Measurements from ENCODE around the gene RBM43.
A peak's percentile ranks its signal among the peaks of the same experiment; 100 is the strongest.
"Not testable (repeated sequence)": the region's sequence is repeated elsewhere in the genome, so short reads cannot be mapped to it uniquely, and the experiment has no call there.

The RBM43 gene

GRCh38 chr2:151261231-151261976 lies at the start of gene RBM43:
RBM43 (minus strand) TSS chr2:151261863; CDS start chr2:151261727, 136 bp downstream.
- Histone ChIP-seq H3K9me3 (no peaks in the 10 kb centered on the region), H3K4me1 (ENCODE audit: control insufficient read depth in 1 of 2, insufficient read depth in 1 of 2, low read depth in 1 of 2, low read length in 1 of 2) (peaks cover 12 to 15% of the 10 kb centered on the region in 2 experiments), H3K27me3 (no peaks in the 10 kb centered on the region), H3K27ac (peak within 1 kb of the TSS; percentile 94), H3K4me3 (ENCODE audit: low read depth in 1 of 2, low read length in 1 of 2) (peak within 1 kb of the TSS; percentile 88 to 90), H3K36me3 (no peaks in the 10 kb centered on the region)
- peak; percentile 15 for TF ChIP-seq CTCF (IDR thresholded peaks at IDR 0.05)

- H3K36me3 ChIP-seq; H3K9me3 ChIP-seq; H3K27me3 ChIP-seq; H3K4me3 ChIP-seq (ENCODE audit: low read depth in 1 of 2, low read length in 1 of 2); H3K27ac ChIP-seq: not testable (repeated sequence)
- peaks cover 23 to 25% of the 10 kb centered on the region in 2 experiments for H3K4me1 ChIP-seq (ENCODE audit: control insufficient read depth in 1 of 2, insufficient read depth in 1 of 2, low read depth in 1 of 2, low read length in 1 of 2)
Observed at GRCh38 chr2:151310313-151310712, 48.6 kb upstream of the RBM43 start.

- Histone ChIP-seq H3K4me1 (ENCODE audit: control insufficient read depth in 1 of 2, insufficient read depth in 1 of 2, low read depth in 1 of 2, low read length in 1 of 2) (peaks cover 47 to 50% of the 10 kb centered on the region in 2 experiments), H3K36me3 (no peaks in the 10 kb centered on the region), H3K27ac (peak overlapping the region; percentile 48), H3K9me3 (no peaks in the 10 kb centered on the region), H3K4me3 (ENCODE audit: low read depth in 1 of 2, low read length in 1 of 2) (no peak overlapping the region), H3K27me3 (no peaks in the 10 kb centered on the region)
- no peak for TF ChIP-seq CTCF (IDR thresholded peaks at IDR 0.05)
Observed at GRCh38 chr2:151306621-151307020, 45.0 kb upstream of the RBM43 start.

GRCh38 chr2:151305129-151305691 lies 43.5 kb upstream of the RBM43 start:
- Histone ChIP-seq H3K4me3 (ENCODE audit: low read depth in 1 of 2, low read length in 1 of 2) (peak overlapping the region in 1 of 2 experiments; percentile 11), H3K27ac (peak overlapping the region; percentile 82), H3K4me1 (ENCODE audit: control insufficient read depth in 1 of 2, insufficient read depth in 1 of 2, low read depth in 1 of 2, low read length in 1 of 2) (peaks cover 47 to 50% of the 10 kb centered on the region in 2 experiments), H3K27me3 (no peaks in the 10 kb centered on the region), H3K9me3 (no peaks in the 10 kb centered on the region), H3K36me3 (no peaks in the 10 kb centered on the region)
- TF ChIP-seq CTCF (IDR thresholded peaks at IDR 0.05): no peak

- H3K9me3 ChIP-seq: no peaks in the 10 kb centered on the region
- peaks cover 57 to 60% of the 10 kb centered on the region in 2 experiments for H3K4me1 ChIP-seq (ENCODE audit: control insufficient read depth in 1 of 2, insufficient read depth in 1 of 2, low read depth in 1 of 2, low read length in 1 of 2)
- H3K4me3 ChIP-seq (ENCODE audit: low read depth in 1 of 2, low read length in 1 of 2): no peak overlapping the region
- H3K27ac ChIP-seq: peak overlapping the region; percentile 82
- no peaks in the 10 kb centered on the region for H3K36me3 ChIP-seq
- no peaks in the 10 kb centered on the region for H3K27me3 ChIP-seq
- TF ChIP-seq CTCF (IDR thresholded peaks at IDR 0.05): no peak
Observed at GRCh38 chr2:151302879-151303278, 41.2 kb upstream of the RBM43 start.

- Histone ChIP-seq H3K9me3 (no peaks in the 10 kb centered on the region), H3K4me3 (ENCODE audit: low read depth in 1 of 2, low read length in 1 of 2) (no peak overlapping the region), H3K4me1 (ENCODE audit: control insufficient read depth in 1 of 2, insufficient read depth in 1 of 2, low read depth in 1 of 2, low read length in 1 of 2) (peaks cover 57 to 60% of the 10 kb centered on the region in 2 experiments), H3K27ac (peak overlapping the region; percentile 82), H3K36me3 (no peaks in the 10 kb centered on the region), H3K27me3 (no peaks in the 10 kb centered on the region)
- no peak for TF ChIP-seq CTCF (IDR thresholded peaks at IDR 0.05)
Observed at GRCh38 chr2:151302404-151302803, 40.7 kb upstream of the RBM43 start.

Data from neutrophil (primary cell).